GM12864 (cell line): ENCODE data around the gene VWA7.
A peak's percentile ranks its signal among the peaks of the same experiment; 100 is the strongest.

ENCODE experiments used
- DNase-seq: peaks from one replicate; pipeline ENCODE4 v3.0.0-alpha.2; 2011; ENCODE audit warnings: low read depth
- H3K4me3 ChIP-seq: 2 replicates; pipeline ENCODE4 v1.5.1; 2011; ENCODE audit warnings: mild to moderate bottlenecking, low read depth, low read length, control low read depth
- TF ChIP-seq, protein P1 (sequence below): IDR thresholded peaks from 2 replicates; pipeline ENCODE4 v1.5.1; 2011; ENCODE audit warnings: low read depth, mild to moderate bottlenecking, moderate library complexity, low read length, control low read depth, inconsistent platforms; ENCODE audit errors: missing control alignments

The VWA7 gene

DNA sequence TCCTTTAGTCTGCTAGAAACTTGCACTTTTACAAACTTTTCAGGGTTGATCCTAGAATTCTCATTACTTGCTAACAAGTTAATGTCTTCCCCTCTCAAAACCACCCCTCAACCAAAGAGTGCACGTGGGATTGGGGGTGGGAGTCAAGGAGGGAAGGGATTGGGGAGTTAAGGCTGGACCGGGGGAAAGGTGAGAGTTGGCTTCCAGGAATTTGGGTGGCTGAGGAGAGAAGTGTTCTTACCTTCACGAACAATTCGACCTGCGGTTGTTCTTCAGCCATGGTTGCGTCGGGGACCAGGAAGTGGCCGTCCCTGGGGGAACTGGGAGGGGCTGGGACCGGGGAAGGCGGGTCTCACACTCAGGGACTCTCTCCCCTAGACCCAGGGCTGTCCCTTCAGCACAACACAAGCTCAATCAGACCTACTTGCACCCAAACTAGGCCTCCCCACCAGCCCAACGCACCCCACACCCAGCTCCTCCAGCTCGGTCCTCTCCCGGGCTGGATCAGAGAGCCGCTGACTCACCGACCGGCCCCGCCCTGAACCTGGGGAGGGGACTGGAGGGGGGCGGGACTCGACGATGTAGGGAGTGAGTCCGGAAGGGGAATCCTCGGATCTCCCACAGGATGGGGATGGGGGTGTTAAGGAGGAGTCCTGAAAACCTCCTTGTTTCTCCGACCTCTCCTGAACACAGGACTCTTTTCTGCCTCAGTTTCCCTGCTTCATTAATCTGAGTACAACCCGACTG, 40.9 kb downstream of the VWA7 start, which contains the start of gene CLIC1:
TSS of gene CLIC1 (minus strand) at position 510 of the 747 bp plus-strand sequence. CDS start at position 280, 230 bp downstream.
- TF ChIP-seq, protein P1, sequence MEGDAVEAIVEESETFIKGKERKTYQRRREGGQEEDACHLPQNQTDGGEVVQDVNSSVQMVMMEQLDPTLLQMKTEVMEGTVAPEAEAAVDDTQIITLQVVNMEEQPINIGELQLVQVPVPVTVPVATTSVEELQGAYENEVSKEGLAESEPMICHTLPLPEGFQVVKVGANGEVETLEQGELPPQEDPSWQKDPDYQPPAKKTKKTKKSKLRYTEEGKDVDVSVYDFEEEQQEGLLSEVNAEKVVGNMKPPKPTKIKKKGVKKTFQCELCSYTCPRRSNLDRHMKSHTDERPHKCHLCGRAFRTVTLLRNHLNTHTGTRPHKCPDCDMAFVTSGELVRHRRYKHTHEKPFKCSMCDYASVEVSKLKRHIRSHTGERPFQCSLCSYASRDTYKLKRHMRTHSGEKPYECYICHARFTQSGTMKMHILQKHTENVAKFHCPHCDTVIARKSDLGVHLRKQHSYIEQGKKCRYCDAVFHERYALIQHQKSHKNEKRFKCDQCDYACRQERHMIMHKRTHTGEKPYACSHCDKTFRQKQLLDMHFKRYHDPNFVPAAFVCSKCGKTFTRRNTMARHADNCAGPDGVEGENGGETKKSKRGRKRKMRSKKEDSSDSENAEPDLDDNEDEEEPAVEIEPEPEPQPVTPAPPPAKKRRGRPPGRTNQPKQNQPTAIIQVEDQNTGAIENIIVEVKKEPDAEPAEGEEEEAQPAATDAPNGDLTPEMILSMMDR = no peak
- peak within 1 kb of the TSS; percentile 98 for H3K4me3 ChIP-seq
- peak; percentile 60 for DNase-seq

DNA sequence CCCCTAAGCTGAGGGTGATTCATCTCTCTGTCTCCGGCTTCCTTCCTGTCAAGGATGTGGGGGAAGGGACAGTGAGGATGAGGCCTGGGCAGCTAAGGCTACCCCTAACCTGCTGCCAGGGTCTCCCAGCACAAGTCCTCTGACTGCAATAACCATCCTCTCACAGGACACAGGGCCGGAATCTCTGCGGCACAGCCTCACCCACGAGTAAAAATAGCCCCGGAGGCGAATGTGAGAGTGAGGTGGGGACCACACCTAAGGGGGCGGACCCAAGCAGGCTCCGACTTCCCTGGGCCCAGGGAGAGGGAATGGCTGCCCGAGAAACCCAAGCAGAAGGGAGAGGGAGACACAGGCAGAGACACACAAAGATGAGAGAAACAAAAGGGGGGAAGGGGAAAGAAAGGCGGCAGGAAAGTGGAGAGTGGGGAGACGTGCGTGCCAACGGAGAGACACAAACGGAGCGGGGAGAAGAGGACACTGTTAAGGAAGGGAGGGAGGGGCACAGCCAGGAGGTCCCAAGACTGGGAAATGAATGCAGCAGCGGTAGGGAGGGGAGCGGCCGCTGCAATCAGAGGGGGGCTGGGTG, 42.2 kb downstream of the VWA7 start:
- H3K4me3 ChIP-seq = peak overlapping the region; percentile 98
- no peak for DNase-seq
- TF ChIP-seq, protein P1 = no peak

DNA sequence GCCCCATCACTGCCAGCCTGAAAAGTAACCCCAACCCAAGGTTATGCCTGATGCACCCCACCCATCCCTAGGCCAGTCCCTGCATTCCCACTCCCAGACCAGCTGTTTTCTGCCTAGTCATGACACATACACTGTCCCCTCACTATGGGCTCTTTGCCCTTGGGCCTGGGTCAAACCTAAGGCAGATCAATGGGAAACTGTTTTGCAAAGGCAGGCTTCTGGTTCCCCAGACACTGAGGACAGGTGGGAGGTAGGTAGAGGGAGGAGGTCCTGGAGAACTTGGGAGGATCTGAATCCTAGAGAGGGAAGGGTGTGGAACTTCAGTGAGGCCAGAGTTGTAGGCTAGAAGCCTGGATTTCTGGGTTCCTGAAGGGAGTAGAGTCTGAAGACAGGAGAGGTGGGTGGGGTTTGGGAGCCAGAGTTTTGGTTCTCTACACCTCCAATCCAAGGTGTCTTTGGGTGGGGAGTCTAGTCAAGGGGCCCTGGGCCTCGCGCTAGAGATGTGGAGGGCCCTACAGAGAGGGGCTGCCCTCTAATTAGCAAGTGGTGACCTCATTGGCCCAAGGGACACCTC, 42.8 kb downstream of the VWA7 start:
- no peak for DNase-seq
- TF ChIP-seq, protein P1 = no peak

DNA sequence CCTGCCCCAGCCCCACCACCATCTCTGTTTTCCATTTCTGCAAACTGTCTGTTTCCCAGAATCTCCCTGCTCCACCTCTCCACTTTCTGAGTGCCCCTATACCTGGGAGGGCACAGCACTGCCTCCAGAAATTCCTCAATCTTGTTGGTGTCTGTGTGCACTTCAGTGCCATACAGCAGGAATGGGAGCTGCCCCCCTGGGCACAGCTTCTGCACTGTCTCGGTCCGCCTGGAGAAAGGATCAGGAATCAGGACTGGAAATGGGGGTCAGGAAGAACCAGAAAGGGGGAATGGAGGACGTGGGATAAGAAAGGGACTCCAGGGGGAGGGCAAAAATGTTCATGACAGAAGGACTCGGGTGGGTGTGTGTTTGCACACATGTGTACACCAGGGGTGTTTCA, 43.4 kb downstream of the VWA7 start:
- TF ChIP-seq, protein P1 = no peak
- H3K4me3 ChIP-seq = peak overlapping the region; percentile 98
- DNase-seq = no peak

More for the DNA sequence above, 42.8 kb downstream of the VWA7 start:
- H3K4me3 ChIP-seq = peak overlapping the region; percentile 98

DNA sequence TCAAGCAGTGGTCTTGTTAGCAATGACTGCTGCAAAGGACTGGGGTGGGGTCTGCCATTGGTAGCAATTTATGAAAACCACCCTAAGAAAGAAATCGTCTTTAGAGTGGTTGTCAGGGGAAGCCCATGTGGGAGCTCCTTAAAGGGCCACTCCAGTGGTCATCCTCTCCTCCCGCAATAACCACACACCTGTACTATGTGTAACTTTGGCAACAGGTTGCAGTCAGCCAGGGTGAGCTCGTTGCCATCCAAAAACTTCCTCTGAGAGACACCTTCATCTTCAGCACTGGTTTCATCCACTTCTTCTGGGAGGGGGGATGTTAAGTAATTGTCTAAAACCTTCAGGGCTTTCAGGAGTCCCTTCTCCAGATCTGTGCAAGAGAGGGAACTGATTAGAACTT, 45.1 kb downstream of the VWA7 start:
- TF ChIP-seq, protein P1 = no peak
- no peak overlapping the region for H3K4me3 ChIP-seq
- no peak for DNase-seq

DNA sequence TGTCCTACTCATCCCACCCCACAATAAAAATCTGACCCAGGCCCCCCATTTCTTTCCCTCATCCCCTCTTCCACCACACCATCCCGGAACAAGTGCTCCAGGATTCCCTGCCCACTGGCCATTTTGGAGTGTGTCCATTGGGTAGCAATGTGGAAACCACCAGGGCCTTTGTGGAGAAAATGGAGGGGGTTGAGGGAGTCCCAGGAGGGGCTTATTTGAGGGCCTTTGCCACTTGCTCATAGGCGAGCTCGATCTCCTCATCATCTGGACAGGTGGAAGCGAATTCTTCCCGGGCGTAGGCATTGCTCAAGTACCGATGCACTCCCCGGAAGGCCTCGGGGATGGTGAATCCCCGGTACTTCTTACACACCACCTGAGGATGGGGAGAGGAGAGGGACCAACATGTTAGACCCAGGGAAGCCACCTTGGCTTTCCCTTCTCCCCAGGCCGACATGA, 46.5 kb downstream of the VWA7 start:
- TF ChIP-seq, protein P1 = no peak
- no peak for DNase-seq
- no peak overlapping the region for H3K4me3 ChIP-seq
